Measurements from ENCODE around the gene ZC2HC1B. TPM values are rescaled to one million over a fixed set of nuclear protein-coding genes. Genes with fewer than 3 reads are reported as not detected.
A peak's percentile ranks its signal among the peaks of the same experiment; 100 is the strongest.

ZC2HC1B gene
- polyA plus RNA-seq, 3 donors from 2014 or later: not detected

GRCh38 chr6:143928853-143929252, 64.6 kb downstream of the ZC2HC1B start:
- DNase-seq: no peak
- peaks cover 0 to 15% (median 4%) of the 10 kb centered on the region in 6 donors for H3K9me3 Mint-ChIP-seq
- H3K36me3 Mint-ChIP-seq: peaks cover 0 to 10% (median 8%) of the 10 kb centered on the region in 3 donors
- H3K4me1 Mint-ChIP-seq: no peaks in the 10 kb centered on the region
- H3K27me3 Mint-ChIP-seq (ENCODE audit: low read depth in 3 of 3): peaks cover 0 to 4% (median 1%) of the 10 kb centered on the region in 3 donors
- H3K4me3 Mint-ChIP-seq: no peak overlapping the region
- no peak overlapping the region for H3K27ac Mint-ChIP-seq

DNA sequence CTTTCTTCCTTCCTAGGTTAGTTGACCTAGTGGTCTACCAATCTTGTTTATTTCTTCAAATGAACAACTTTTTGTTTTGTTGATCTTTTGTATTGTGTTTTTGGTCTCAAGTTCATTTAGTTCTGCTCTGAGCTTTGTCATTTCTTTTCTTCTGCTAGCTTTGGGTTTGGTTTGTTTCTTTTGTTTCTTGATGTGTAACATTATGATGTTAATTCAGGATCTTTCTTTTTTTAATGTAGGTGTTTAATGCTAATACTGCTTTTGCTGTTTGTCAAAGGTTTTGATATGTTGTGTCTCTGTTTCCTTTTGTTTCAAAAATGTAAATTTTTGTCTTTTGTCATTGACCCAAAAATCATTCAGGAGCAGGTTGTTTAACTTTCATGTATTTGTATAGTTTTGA, 65.7 kb downstream of the ZC2HC1B start:
- H3K27me3 Mint-ChIP-seq (ENCODE audit: low read depth in 3 of 3): peaks cover 0 to 4% (median 0%) of the 10 kb centered on the region in 3 donors
- H3K4me1 Mint-ChIP-seq: no peaks in the 10 kb centered on the region
- H3K36me3 Mint-ChIP-seq: peaks cover 0 to 10% (median 8%) of the 10 kb centered on the region in 3 donors
- no peak overlapping the region for H3K27ac Mint-ChIP-seq
- peaks cover 0 to 15% (median 4%) of the 10 kb centered on the region in 6 donors for H3K9me3 Mint-ChIP-seq
- H3K4me3 Mint-ChIP-seq: no peak overlapping the region
- no peak for DNase-seq

DNA sequence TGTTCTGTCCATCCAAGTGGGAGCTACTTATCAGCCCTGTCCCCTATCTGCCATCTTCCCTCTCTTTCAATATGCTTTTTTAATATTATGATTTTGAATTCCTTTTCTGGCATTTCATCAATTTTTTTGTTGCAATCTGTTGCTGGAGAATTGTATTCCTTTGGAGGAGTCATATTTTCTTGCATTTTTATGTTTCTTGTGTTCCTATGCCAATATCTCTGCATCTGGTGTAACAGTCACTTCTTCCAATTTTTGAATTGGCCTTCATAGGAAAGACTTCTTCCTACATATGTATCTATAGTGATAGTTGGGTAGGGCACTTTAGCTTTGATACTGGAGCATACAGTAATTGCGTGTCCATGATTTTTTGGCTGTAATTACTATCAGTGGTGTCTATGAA, 70.1 kb downstream of the ZC2HC1B start:
- DNase-seq: no peak
- peaks cover 0 to 12% (median 4%) of the 10 kb centered on the region in 6 donors for H3K9me3 Mint-ChIP-seq
- no peaks in the 10 kb centered on the region for H3K4me1 Mint-ChIP-seq
- H3K27ac Mint-ChIP-seq: no peak overlapping the region
- no peak overlapping the region for H3K4me3 Mint-ChIP-seq
- H3K27me3 Mint-ChIP-seq (ENCODE audit: low read depth in 3 of 3): peaks cover 0 to 2% (median 2%) of the 10 kb centered on the region in 3 donors
- peaks cover 0 to 5% (median 5%) of the 10 kb centered on the region in 3 donors for H3K36me3 Mint-ChIP-seq

GRCh38 chr6:143934867-143935266, 70.6 kb downstream of the ZC2HC1B start:
- H3K36me3 Mint-ChIP-seq: peaks cover 0 to 5% (median 3%) of the 10 kb centered on the region in 3 donors
- H3K4me1 Mint-ChIP-seq: peaks cover 0 to 2% of the 10 kb centered on the region in 2 donors
- no peak for DNase-seq
- peaks cover 0 to 12% (median 4%) of the 10 kb centered on the region in 6 donors for H3K9me3 Mint-ChIP-seq
- no peak overlapping the region for H3K27ac Mint-ChIP-seq
- H3K4me3 Mint-ChIP-seq: no peak overlapping the region
- peaks cover 0 to 2% (median 1%) of the 10 kb centered on the region in 3 donors for H3K27me3 Mint-ChIP-seq (ENCODE audit: low read depth in 3 of 3)

DNA sequence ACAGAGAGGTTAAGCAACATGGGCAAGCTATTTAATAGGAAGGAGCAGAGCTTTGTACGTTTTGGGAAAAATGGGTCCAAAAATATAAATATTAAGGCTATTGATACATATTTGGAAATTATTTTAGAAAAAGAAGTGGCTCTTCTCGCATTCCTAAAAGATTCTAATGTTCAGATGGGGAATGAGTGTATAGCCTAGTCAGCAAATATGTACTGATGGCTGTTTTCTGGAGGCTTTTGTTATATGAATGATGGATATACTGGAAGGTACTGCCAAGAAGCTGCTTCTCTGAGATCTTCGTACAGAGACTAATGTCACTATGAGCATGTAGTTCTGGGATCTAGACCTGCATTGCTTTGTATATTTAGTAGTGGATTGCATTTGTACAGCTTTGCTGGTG, 72.1 kb downstream of the ZC2HC1B start:
- DNase-seq: no peak
- peaks cover 0 to 3% (median 2%) of the 10 kb centered on the region in 3 donors for H3K27me3 Mint-ChIP-seq (ENCODE audit: low read depth in 3 of 3)
- no peak overlapping the region for H3K4me3 Mint-ChIP-seq
- H3K27ac Mint-ChIP-seq: no peak overlapping the region
- peaks cover 0 to 10% (median 2%) of the 10 kb centered on the region in 6 donors for H3K9me3 Mint-ChIP-seq
- H3K36me3 Mint-ChIP-seq: peaks cover 0 to 5% (median 0%) of the 10 kb centered on the region in 3 donors
- H3K4me1 Mint-ChIP-seq: peaks cover 3 to 6% of the 10 kb centered on the region in 2 donors

DNA sequence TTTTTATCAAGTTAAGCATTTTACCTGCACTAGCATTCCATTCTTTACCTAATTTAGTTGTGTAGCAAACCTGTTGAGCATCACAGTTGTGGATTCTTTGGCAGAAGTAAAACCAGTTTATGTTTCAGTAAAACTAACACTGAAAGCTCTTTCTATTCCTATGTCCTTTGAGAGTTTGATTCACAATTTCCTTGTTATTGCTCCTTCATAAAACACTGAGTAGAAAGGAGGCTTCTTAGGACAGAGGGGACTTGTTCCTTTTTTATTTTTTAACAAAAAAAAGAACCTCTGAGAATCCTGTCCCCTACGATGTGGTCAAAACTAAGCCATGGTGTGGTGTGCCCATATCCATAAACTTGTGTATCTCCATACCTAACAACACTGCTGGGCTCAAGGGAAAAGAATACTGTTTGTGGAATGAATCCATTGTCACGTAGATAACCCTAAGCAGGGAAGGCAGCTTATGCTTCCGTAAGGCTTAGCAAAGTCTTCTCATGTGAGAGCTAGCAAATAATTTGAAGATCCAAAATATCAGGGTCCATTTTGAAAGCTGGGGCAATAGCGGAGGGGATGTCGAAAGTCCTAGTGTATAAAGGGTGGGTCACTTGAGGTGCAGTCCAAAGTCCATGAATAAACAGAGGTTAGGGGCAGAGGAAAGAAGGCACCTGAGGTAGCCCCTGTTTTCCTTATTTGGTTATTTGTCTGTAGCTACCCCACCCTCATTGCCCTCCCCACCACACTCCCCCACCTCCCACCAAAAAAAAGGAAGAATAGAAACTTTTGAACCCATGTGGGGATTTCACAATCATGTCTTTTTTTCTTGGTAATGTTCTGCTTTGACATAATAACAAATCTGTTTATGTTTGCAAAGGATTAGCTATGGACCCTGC, 72.7 kb downstream of the ZC2HC1B start:
- Mint-ChIP-seq H3K27ac (no peak overlapping the region), H3K4me1 (peaks cover 7 to 10% of the 10 kb centered on the region in 2 donors), H3K4me3 (no peak overlapping the region), H3K9me3 (peaks cover 0 to 7% (median 2%) of the 10 kb centered on the region in 6 donors), H3K27me3 (ENCODE audit: low read depth in 3 of 3) (peaks cover 0 to 3% (median 2%) of the 10 kb centered on the region in 3 donors), H3K36me3 (peaks cover 0 to 5% (median 0%) of the 10 kb centered on the region in 3 donors)
- DNase-seq: no peak

GRCh38 chr6:143937668-143937970, 73.3 kb downstream of the ZC2HC1B start:
- peaks cover 0 to under 1% (median 0%) of the 10 kb centered on the region in 3 donors for H3K36me3 Mint-ChIP-seq
- H3K27ac Mint-ChIP-seq: no peak overlapping the region
- H3K4me1 Mint-ChIP-seq: peaks cover 12 to 15% of the 10 kb centered on the region in 2 donors
- peaks cover 0 to under 1% (median 0%) of the 10 kb centered on the region in 6 donors for H3K9me3 Mint-ChIP-seq
- no peak for DNase-seq
- no peak overlapping the region for H3K4me3 Mint-ChIP-seq
- peaks cover 0 to 3% (median 2%) of the 10 kb centered on the region in 3 donors for H3K27me3 Mint-ChIP-seq (ENCODE audit: low read depth in 3 of 3)

DNA sequence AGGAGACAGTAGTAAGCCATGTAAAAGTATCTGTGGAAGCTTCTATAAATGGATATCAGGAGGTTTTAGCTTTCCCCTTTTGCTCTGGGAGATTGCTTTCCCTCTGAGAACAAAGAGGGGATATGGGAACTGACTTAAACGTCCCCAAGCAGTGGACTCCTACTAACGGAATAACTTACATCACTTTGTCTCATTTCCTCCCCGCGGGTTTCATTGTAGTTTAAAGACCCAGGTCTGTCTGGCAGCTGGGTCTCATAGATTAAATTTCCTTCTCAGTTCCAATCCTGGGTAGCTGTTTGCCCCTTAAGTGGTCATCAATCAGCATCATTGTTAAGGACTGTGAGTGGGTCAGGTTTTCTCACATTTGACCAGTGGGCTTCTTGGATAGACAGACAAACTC, 75.1 kb downstream of the ZC2HC1B start:
- Mint-ChIP-seq H3K27me3 (ENCODE audit: low read depth in 3 of 3) (peaks cover 0 to 3% (median 2%) of the 10 kb centered on the region in 3 donors), H3K4me1 (peaks cover 12 to 15% of the 10 kb centered on the region in 2 donors), H3K4me3 (no peak overlapping the region), H3K36me3 (no peaks in the 10 kb centered on the region), H3K27ac (no peak overlapping the region), H3K9me3 (no peaks in the 10 kb centered on the region)
- DNase-seq: no peak

- Mint-ChIP-seq H3K4me3 (no peak overlapping the region), H3K9me3 (no peaks in the 10 kb centered on the region), H3K36me3 (no peaks in the 10 kb centered on the region), H3K27me3 (ENCODE audit: low read depth in 3 of 3) (peaks cover 2 to 3% (median 2%) of the 10 kb centered on the region in 3 donors), H3K4me1 (peaks cover 12 to 15% of the 10 kb centered on the region in 2 donors), H3K27ac (no peak overlapping the region)
- DNase-seq: peak; percentile 41 to 49 (median 48)
Observed at GRCh38 chr6:143940011-143940597, 75.8 kb downstream of the ZC2HC1B start.

GRCh38 chr6:143941852-143942627, 77.8 kb downstream of the ZC2HC1B start:
- no peaks in the 10 kb centered on the region for H3K9me3 Mint-ChIP-seq
- no peaks in the 10 kb centered on the region for H3K36me3 Mint-ChIP-seq
- peaks cover 12 to 15% of the 10 kb centered on the region in 2 donors for H3K4me1 Mint-ChIP-seq
- DNase-seq: peak; percentile 19 to 45 (median 29)
- H3K27ac Mint-ChIP-seq: no peak overlapping the region
- no peak overlapping the region for H3K4me3 Mint-ChIP-seq
- H3K27me3 Mint-ChIP-seq (ENCODE audit: low read depth in 3 of 3): peaks cover 2 to 3% (median 2%) of the 10 kb centered on the region in 3 donors

DNA sequence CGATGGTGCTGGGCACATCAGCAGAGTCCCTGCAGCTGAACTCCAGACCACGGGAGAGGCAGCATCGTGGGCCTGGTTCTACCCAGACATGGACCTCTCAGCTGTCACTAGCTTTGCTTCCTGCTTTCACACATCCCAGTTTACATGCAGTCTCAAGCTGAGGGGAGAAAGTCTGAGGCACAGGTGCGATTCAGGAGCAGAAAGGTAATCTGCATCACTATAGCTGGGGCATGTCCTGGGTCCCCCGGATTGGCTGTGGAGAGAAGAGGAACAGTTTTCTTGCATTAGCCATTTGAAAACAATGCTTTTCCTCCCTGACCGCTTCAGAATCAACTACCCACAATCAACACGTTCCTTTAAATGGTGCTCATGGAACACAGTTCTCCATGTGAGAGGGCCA, 83.9 kb downstream of the ZC2HC1B start:
- H3K36me3 Mint-ChIP-seq: peaks cover 0 to 8% (median 7%) of the 10 kb centered on the region in 3 donors
- no peak overlapping the region for H3K4me3 Mint-ChIP-seq
- H3K27me3 Mint-ChIP-seq (ENCODE audit: low read depth in 3 of 3): peaks cover 0 to 2% (median 2%) of the 10 kb centered on the region in 3 donors
- H3K9me3 Mint-ChIP-seq: no peaks in the 10 kb centered on the region
- H3K4me1 Mint-ChIP-seq: no peaks in the 10 kb centered on the region
- H3K27ac Mint-ChIP-seq: no peak overlapping the region
- no peak for DNase-seq

GRCh38 chr6:143949535-143949934, 85.3 kb downstream of the ZC2HC1B start:
- Mint-ChIP-seq H3K4me1 (no peaks in the 10 kb centered on the region), H3K4me3 (no peak overlapping the region), H3K9me3 (no peaks in the 10 kb centered on the region), H3K27ac (no peak overlapping the region), H3K27me3 (ENCODE audit: low read depth in 3 of 3) (peaks cover 0 to 2% (median 2%) of the 10 kb centered on the region in 3 donors), H3K36me3 (peaks cover 0 to 8% (median 7%) of the 10 kb centered on the region in 3 donors)
- no peak for DNase-seq

DNA sequence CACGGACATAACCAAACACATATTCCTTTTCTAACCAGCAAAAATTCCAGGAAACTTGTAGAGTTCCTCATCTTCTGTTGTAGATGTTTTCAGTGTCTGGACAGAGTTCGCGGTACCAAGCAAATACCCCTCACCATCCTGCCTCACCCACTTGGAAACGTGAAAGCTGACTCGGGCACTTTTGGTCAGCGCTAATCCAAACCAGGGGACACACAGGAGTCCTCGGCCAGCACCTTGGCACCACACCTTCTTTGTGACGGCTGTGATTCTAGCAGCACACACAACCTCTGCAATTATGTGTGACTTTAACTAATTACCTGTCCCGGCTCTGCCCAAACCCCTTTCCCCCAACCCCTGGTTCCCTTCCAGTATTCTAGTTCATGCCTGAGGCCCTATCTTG, 85.7 kb downstream of the ZC2HC1B start:
- no peaks in the 10 kb centered on the region for H3K4me1 Mint-ChIP-seq
- H3K36me3 Mint-ChIP-seq: peaks cover 0 to 8% (median 7%) of the 10 kb centered on the region in 3 donors
- H3K27ac Mint-ChIP-seq: no peak overlapping the region
- H3K9me3 Mint-ChIP-seq: no peaks in the 10 kb centered on the region
- no peak for DNase-seq
- H3K27me3 Mint-ChIP-seq (ENCODE audit: low read depth in 3 of 3): peaks cover 0 to 2% (median 0%) of the 10 kb centered on the region in 3 donors
- no peak overlapping the region for H3K4me3 Mint-ChIP-seq
